ENCODE data around the gene ATP1A2.

DNA sequence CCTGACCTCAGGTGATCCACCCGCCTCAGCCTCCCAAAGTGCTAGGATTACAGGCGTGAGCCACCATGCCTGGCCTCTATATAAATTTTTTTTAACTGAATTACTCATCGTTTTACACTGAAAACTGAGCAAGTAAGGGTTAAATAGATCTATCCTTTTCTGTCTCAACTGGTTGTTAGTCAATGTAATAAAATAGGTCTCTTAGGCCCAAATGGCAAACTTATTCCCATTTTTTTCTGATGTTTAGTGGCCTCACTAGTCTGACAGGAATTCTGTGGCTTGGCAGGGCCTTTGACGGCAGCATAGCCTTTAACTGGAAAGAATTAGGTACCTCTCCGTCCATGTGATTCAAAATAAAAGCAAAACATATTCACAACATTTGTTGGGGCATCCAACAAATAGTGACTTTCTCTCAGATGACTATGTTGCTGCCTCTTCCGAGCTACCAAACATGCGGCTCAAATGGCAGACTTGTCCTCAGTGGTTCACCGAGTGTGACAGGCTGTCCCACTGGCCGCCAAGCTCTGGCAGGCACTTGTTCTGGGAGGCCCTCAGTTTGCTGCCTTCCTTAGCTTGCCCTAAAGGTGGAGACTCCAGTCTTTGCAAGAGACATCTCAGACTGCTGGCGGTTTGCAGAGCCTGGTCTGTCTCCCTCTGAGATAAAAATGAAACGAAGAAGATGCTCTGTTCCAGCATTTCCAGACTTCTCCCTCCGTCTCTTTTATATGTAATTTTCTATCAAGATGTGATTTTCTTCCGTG is 53.2 kb downstream of the ATP1A2 start:
- TF ChIP-seq, protein P1, sequence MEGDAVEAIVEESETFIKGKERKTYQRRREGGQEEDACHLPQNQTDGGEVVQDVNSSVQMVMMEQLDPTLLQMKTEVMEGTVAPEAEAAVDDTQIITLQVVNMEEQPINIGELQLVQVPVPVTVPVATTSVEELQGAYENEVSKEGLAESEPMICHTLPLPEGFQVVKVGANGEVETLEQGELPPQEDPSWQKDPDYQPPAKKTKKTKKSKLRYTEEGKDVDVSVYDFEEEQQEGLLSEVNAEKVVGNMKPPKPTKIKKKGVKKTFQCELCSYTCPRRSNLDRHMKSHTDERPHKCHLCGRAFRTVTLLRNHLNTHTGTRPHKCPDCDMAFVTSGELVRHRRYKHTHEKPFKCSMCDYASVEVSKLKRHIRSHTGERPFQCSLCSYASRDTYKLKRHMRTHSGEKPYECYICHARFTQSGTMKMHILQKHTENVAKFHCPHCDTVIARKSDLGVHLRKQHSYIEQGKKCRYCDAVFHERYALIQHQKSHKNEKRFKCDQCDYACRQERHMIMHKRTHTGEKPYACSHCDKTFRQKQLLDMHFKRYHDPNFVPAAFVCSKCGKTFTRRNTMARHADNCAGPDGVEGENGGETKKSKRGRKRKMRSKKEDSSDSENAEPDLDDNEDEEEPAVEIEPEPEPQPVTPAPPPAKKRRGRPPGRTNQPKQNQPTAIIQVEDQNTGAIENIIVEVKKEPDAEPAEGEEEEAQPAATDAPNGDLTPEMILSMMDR (IDR thresholded peaks at IDR 0.05): no peak
- TF ChIP-seq POLR2AphosphoS5 (IDR thresholded peaks at IDR 0.05; ENCODE audit: insufficient read depth in 1 of 2, low read depth in 1 of 2): no peak

All from vagina (tissue), 2 donors.